ENCODE results near the gene PPRC1.
"Not testable (repeated sequence)": the region's sequence is repeated elsewhere in the genome, so short reads cannot be mapped to it uniquely, and the experiment has no call there.

Gene PPRC1

DNA sequence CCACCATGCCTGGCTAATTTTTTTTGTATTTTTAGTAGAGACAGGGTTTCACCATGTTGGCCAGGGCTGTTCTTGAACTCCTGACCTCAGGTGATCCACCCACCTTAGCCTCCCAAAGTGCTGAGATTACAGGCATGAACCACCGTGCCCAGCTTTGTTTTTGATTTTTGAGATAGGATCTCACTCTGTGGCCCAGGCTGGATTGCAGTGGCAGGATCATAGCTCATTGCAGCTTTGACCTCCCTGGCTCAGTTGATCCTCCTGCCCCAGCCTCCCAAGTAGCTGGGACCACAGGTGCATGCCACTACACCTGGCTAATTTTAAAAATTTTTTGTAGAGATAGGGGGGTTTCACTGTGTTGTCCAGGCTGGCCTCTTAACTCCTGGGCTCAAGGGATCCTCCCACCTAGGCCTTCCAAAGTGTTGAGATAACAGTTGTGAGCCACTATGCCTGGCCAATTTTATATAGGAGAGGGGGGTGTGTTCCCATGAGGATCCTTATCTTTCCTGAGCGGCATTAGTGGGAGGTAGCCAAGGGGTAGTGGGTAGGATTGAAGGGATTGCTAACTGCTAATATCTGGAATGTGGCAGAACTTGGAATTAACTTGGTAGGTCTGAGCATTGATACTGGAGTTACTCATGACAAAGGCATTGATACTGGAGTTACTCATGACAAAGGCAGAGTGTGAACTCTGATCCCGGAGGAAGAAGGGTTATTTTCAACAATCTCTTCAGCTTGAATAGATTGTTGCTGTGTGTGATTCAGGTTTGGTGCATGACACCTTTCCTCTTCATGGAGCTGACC is 18.3 kb downstream of the PPRC1 start:
- DNase-seq: no peak

DNA sequence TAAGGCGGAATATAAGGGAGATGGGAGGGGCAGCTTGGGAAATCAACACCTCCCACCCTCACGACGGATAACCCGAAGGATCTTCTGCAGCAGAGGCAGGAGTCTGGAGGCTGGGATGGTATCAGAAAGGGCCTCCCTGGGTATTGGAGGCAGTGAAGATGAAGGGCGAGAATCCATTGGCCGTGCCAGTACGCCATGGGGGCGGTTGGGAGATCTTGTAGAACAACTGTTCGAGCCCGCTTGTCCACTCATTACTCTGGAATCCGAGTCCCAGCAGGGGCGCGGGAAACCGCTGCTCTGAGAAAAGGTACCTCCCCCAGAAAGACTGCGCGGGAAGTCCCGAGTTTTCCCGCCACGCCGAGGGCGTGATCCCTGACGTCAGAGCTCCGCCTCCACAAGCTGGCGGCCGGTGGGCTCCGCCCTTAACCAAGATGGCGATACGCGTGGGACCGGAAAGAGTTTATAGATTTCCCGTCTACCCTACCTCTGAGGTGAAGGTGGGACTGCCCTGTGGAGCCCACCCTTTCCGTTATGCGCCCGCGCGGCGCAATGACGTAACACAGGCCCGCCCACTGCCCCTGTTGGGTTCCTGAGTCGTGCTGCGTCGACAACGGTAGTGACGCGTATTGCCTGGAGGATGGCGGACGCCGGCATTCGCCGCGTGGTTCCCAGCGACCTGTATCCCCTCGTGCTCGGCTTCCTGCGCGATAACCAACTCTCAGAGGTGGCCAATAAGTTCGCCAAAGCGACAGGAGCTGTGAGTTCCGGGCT is 19.1 kb downstream of the PPRC1 start, which contains the start of gene NOLC1:
Gene NOLC1, plus strand, starts transcription at position 616 of the 771 bp plus-strand sequence. Its CDS starts 22 bp downstream, at position 638.
- DNase-seq: peak; percentile 100

DNA sequence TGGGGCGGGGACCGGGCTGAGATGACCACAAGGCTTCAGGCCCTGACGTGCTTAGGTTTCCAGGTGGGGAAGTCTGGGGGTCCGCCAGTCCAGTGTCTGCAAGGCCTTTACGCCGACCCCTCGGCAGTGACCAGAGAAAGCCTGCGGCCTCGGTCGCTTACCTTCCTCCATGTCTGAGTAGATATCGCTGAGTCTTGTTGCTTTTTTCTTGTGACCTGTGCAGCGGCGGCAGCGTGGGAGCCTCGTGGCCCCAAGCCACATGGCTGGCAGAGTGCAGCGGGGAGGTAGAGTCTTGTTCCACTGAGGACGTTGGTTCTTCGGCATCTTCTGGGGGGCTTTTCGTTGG is 19.7 kb downstream of the PPRC1 start:
- DNase-seq: peak; percentile 60

DNA sequence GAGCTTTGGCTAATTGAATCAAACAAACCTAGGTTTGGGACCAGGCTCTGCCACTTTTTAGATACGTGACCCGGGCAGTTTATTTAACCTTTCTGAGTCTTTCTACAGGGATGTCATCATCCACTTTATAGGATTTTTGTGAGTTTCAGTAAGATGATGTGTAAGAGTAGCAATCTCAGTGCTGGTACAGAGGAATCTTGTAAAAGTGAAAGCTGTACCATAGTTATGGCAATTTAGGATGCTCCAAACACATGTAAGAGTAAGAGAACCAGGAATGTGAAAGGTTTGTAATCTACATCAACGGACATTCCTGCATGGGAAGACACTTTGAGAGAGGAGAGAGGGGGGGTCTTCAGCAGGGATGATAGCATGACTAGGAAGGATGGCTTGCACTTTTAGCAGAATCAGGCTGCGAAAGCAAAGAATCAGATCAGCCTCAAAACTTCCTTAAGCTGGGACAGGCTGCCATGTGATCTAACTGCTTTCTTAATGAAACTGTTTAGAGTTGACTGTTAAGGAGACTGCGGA is 20.3 kb downstream of the PPRC1 start:
- DNase-seq: no peak

DNA sequence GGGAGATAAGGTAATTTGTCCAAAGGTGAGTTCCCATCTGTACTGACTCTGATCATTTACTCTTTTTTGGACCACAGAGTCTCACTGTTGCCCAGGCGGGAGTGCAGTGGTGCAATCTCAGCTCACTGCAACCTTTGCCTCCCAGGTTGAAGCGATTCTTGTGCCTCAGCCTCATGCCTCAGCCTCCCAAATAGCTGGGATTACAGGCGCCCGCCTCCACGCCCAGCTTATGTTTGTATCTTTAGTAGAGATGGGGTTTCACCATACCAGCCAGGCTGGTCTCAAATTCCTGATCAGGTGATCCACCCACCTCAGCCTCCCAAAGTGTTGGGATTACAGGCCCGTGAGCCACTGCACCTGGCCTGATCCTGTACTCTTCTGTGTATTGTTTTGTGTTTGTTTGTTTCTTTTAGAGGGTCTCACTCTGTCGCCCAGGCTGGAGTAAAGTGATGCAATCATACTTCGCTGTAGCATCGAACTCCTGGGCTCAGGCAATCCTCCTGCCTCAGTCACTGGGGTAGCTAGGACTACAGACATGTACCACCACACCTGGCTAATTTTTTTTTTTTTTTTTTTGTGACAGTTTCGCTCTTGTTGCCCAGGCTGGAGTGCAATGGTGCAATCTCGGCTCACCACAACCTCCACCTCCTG is 21.8 kb downstream of the PPRC1 start:
- no peak for DNase-seq

DNA sequence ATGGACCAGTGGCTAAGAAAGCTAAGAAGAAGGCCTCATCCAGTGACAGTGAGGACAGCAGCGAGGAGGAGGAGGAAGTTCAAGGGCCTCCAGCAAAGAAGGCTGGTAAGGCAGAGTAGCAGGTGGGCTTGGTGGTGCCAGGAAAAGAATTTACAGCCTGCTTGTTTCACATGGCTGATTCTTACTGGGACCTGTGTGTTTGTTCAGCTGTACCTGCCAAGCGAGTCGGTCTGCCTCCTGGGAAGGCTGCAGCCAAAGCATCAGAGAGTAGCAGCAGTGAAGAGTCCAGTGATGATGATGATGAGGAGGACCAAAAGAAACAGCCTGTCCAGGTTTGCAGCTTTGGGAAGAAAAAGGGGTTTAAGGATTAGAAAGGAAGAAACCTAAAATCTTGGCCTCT is 24.4 kb downstream of the PPRC1 start:
- no peak for DNase-seq

DNA sequence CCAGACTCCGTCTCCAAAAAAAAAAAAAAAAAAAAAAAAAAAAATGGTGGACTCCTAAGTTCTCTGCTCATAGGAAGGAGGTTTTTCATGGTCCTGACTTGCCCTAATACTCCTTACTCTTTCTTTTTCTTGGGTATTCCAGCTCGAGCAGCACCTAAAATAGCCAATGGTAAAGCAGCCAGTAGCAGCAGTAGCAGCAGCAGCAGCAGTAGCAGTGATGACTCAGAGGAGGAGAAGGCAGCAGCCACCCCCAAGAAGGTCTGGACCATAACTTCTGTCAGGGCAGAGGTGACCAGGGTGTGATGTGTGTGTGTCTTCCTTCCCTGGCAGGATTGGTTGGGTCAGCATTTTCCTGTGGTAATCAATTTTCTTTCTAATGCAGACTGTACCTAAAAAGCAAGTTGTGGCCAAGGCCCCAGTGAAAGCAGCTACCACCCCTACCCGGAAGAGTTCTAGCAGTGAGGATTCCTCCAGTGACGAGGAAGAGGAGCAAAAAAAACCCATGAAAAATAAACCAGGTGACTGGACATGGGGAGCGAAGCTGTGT is 26.3 kb downstream of the PPRC1 start:
- no peak for DNase-seq

DNA sequence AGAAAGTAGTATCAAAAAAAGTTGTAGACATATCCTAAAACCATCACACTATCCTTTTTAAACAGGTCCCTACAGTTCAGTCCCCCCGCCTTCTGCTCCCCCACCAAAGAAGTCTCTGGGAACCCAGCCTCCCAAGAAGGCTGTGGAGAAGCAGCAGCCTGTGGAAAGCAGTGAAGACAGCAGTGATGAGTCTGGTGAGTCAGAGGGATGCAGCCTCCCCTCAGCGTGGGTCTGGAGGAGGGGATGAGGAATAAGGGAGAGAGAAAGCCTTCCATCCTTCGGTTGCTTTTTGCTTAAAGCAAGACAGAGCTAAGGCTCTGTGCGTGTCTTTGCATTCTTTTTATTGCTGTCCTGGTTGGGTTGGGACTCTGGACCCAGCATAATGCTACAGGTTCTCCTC is 27.0 kb downstream of the PPRC1 start:
- DNase-seq: no peak

DNA sequence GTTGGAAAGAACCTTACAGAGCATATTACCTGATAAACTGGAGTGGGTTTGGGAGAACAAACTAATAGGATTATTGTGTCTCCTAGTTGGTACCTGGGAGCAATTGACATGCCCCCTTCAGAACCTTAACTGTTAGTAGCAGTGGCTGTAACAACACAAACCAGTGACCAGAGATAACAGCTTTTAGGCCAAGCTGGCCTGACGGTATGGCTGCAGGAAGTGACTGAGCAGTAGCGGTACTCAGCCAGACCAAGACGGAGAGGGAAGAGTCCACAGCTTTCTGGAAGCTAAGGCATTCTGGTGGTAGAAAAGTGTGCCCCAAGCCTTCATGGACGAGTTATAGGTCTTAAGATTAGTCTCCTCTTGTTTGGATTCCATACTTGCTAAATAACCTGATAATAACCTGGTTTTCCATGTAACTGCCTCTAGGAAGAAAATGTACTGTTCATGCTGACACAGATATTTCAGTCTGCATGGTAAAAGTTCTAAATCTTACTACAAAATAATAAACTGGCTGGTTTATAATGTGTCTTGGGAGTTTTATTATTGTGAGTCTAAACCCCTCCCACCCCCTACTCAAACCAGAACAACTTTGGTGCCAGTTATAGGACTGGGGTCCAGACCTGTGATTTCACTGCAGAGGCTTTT is 30.6 kb downstream of the PPRC1 start:
- DNase-seq: no peak

DNA sequence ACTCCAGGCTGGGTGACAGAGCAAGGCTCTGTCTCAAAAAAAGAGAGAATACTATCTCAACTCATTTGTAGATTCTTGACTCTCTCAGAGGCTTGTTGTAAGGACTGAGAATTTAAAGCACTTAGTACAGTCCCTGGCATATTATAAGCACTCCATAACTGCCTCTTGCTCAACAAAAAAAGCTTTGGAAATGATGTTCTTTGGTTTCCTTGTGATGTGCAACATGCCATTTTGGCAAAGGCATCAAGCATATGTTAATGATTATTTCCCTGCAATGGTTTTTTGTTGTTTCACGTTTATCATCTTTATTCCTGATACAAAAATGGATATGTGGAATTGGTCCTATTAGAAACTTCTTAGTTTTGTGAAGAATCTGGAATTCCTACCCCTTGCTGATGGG is 35.0 kb downstream of the PPRC1 start:
- no peak for DNase-seq

DNA sequence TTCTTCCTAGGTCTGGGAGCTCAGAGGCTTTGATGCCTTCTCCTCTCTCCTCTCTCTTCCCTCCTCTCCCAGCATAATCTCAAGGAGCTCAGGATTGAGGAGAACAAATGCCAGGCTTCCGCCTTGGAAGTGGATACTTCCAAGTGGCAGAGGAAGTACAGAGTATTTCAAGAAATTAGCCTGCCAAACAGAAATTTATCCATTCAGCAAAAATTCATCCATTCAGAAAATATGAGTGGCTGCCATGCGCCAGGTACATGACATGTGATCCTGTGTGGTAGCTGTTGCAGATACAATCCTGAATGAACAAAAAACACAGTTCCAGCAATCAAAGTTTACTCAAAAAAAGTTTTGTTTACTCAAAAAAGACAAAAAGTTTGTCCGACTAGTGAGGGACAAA is 37.8 kb downstream of the PPRC1 start:
- DNase-seq: no peak

DNA sequence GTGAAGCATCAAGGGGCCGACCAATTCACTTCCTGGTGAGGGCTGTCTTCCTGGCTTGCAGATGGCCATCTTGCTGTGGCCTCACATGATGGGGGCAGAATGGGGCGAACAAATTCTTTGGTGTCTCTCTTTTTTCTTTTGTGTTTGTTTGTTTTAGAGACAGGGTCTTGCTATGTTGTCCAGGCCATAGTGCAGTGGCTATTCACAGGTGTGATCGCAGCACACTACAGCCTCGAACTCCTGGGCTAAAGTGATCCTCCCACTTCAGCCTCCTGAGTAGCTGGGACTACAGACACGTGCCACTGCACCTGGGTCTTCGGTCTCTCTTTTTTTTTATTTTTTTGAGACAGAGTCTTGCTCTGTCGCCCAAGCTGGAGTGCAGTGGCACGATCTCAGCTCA is 39.4 kb downstream of the PPRC1 start:
- no peak for DNase-seq

DNA sequence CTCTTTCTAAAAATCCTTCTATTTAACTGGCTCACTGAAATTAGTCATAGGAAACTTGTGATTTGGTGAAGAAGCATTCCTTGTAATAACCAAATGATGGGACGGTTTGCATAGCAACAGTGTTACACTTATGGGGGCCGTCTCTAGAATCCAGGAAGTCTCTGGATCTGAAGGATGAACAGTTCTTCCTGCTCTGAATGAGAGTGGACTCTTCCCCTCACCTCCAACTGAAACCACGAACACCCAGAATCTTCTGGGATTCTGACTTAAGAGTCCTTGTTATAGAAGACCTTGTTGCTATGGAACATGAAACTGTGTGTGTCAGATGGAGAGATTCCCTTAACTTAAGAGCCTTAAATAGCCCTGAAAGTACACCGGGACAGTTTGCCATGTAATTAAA is 42.6 kb downstream of the PPRC1 start:
- DNase-seq: no peak

DNA sequence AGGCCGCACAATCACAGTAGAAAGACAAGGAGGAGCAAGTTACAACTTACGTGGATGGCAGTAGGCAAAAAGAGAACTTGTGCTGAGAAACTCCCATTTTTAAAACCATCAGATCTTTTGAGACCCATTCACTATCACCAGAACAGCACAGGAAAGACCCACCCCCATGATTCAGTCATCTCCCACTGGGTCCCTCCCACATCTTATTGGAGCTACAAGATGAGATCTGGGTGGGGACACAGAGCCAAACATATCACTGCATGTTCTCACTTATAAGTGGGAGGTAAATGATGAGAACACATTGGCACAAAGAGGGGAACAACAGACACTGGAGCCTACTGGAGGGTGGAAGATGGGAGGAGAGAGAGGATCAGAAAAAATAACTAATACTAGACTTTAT is 51.8 kb downstream of the PPRC1 start:
- DNase-seq: no peak

DNA sequence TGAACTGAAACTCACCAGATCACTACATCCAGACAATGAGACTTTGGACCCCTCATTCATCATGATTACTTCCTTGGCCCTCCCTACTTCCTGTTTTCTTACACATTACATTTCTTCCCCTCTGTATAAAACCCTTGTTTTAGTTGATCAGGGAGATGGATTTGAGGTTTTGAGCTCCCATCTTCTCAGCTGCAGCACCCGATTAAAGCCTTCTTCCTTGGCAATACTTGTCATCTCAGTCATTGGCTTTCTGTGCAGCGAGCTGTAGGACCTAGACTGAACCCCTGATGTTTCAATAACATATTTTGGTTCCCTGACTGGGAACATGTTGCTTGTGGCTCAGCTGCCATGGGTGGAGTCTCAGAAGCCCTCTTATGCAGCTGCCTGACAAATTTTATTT is 52.4 kb downstream of the PPRC1 start:
- DNase-seq: no peak

DNA sequence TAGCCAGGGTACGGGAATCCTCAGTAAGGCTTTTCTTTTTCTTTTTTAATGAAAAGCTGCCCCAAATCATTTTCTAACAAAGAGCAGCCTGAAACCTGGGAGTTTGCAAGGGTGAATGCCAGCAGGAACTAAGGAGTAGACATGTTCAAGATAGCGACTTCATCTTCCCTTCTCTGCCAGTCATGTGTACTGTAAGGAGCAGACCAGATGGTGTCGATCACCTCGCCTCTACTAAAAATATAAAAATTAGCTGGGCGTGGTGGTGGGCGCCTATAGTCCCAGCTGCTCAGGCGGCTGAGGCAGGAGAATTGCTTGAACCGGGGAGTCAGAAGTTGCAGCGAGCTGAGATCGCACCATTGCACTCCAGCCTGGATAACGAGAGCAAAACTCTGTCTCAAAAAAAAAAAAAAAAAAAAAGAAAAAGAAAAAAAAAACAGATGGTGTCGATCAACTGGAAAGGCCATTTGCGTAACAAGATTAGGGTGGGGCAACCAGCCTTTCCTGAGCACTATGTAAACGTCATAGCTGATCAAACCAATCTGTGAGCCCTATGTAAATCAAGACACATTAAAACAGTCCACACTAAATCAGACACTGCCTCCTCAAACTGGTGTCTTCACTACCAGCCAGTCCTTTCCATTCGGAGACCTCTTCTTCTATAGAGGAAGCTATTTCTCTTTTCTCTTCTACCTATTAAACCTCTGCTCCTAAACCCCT is 53.1 kb downstream of the PPRC1 start:
- no peak for DNase-seq

DNA sequence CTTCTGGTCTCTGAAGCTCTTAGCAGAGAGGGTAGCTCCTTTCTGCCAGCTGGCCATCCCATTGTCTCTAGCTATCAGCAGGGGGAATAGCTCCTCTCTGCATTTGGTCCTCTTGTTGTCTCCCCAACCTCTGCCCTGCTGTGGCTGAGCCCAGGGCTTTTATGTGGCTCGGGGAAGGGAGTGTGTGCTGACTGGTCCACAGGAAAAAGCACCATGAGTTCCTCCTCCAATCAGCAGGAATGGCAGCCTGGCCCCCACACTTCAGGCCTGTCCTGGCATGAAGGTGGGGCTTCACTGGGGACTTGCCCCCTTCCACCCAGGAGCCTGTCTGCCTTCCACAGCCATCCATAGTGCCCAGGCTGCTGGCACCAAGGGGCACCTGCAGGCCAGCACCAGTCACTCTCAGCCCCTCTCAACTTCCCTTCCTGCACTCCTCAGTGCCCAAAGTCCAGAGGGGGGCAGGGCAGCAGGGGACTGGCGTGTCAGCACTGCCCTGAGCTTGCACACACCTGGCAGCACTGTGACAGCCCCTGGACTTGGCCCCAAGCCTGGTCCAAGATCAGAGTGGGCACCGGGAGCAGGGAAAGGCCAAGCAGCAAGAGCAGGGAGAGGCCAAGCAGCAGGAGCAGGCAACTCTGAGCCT is 55.6 kb downstream of the PPRC1 start:
- no peak for DNase-seq

DNA sequence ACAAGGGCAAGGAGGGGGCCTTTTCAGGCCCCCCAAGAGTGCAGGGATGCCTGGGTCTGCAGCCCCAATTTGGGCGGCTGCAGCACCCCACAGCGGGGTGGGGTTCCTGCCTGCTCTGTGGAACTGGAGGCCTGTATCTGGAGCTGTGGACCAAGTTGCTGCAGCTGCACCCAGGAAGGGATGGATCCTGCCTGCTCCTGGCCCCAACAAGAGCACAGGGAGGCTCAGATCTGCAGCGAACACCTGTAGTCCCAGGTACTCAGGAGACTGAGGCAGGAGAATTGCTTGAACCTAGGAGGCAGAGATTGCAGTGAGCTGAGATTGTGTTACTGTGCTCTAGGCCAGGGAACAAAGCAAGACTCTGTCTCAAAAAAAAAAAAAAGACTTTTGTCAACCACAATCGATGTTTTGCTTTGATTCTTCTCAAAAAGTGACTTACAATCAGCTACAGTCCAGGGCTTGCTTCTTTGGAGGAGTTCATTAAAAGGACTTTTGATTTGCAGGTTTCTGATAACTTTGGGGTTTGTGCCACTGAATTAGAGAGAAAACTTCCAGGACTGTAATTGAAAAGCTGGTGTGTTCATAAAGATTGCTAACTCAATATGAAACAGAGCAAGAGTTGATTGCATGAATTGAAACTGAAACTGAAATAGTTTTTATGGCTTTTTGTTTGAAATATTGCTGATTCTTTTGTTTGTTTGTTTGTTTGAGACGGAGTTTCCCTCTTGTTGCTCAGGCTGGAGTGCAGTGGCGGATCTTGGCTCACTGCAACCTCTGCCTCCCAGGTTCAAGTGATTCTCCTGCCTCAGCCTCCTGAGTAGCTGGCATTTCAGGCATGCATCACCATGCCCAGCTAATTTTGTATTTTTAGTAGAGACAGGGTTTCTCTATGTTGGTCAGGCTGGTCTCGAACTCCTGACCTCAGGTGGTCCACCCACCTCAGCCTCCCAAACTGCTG is 56.4 kb downstream of the PPRC1 start:
- DNase-seq: not testable (repeated sequence)

DNA sequence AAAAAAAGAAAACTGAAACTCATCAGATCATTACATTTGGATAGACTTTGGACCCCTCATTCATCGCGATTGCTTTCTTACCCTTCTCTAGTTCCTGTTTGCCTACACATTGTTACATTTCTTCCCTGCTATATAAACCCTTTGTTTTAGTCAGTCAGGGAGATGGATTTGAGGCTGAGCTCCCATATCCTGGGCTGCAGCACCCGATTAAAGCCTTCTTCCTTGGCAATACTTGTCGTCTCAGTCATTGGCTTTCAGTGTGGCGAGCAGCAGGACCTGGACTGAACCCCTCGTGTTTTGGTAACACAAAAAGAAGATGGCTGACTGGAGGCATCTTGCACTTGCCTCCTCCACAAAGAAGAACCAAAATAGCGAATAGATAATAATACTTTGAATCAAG is 59.1 kb downstream of the PPRC1 start:
- no peak for DNase-seq

DNA sequence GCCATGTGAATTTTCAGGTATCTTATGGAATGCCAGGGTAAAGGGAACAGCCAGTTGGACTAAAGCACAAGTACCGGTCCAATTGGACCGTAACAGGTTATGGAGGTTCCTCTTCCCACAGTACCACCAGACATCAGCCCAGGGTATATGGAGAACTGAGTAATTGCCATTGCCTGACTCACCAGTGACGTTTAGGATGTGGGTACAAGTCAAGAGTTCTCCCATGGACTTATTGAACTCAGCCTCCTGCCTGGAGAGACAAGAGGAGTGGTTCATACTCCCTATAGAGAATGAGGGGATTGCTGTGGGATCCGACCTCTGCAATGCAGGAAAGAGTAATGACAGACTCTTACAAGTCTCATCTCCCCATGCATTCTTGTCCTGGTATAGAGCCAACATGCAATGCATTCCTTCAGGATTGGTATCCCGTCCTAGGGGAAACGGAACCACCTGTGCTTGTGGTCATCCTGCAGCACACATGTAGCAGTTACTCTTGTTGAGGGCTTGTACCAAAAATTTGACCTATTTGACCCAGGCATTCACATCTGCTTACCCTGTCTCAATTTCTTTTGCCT is 62.5 kb downstream of the PPRC1 start:
- no peak for DNase-seq

All from stimulated activated CD4-positive, alpha-beta T cell treated with anti-CD3 and anti-CD28 coated beads, Interleukin-4, amount 100 ng/mL, for 24 hours (primary cell).